Measurements from ENCODE around the gene SFSWAP.
"Not testable (repeated sequence)": the region's sequence is repeated elsewhere in the genome, so short reads cannot be mapped to it uniquely, and the experiment has no call there.

SFSWAP gene

GRCh38 chr12:131706709-131707108, 4.2 kb upstream of the SFSWAP start:
- not testable (repeated sequence) for H3K36me3 ChIP-seq (ENCODE audit: control insufficient read depth in 1 of 2, insufficient read depth in 2 of 2, low read length in 2 of 2); H3K27me3 ChIP-seq (ENCODE audit: low read depth, low read length); H3K4me3 ChIP-seq (ENCODE audit: low read depth in 1 of 2, low read length in 2 of 2); H3K27ac ChIP-seq (ENCODE audit: low read length)
- peaks cover 0 to 10% of the 10 kb centered on the region in 2 donors for H3K4me1 ChIP-seq (ENCODE audit: control insufficient read depth in 1 of 2, insufficient read depth in 2 of 2, low read length in 2 of 2)
- H3K9me3 ChIP-seq (ENCODE audit: control insufficient read depth in 1 of 2, low read length in 2 of 2) = peaks cover 0 to 17% of the 10 kb centered on the region in 2 donors

- Histone ChIP-seq H3K4me1 (ENCODE audit: control insufficient read depth in 1 of 2, insufficient read depth in 2 of 2, low read length in 2 of 2) (peaks cover 5 to 27% of the 10 kb centered on the region in 2 donors), H3K9me3 (ENCODE audit: control insufficient read depth in 1 of 2, low read length in 2 of 2) (peaks cover 0 to 6% of the 10 kb centered on the region in 2 donors), H3K27me3 (ENCODE audit: low read depth, low read length) (no peaks in the 10 kb centered on the region), H3K4me3 (ENCODE audit: low read depth in 1 of 2, low read length in 2 of 2) (no peak overlapping the region), H3K27ac (ENCODE audit: low read length) (no peak overlapping the region), H3K36me3 (ENCODE audit: control insufficient read depth in 1 of 2, insufficient read depth in 2 of 2, low read length in 2 of 2) (peaks cover 4% of the 10 kb centered on the region in 2 donors)
Observed at GRCh38 chr12:131709226-131709625, 1.7 kb upstream of the SFSWAP start.

- Histone ChIP-seq H3K36me3 (ENCODE audit: control insufficient read depth in 1 of 2, insufficient read depth in 2 of 2, low read length in 2 of 2) (peaks cover 25 to 29% of the 10 kb centered on the region in 2 donors), H3K27ac (ENCODE audit: low read length) (peak overlapping the region; percentile 95)
Observed at GRCh38 chr12:131711551-131712205, 788 bp downstream of the SFSWAP start.

GRCh38 chr12:131713349-131713748, 2.5 kb downstream of the SFSWAP start:
- Histone ChIP-seq H3K36me3 (ENCODE audit: control insufficient read depth in 1 of 2, insufficient read depth in 2 of 2, low read length in 2 of 2) (peaks cover 34 to 42% of the 10 kb centered on the region in 2 donors), H3K4me1 (ENCODE audit: control insufficient read depth in 1 of 2, insufficient read depth in 2 of 2, low read length in 2 of 2) (peaks cover 5 to 27% of the 10 kb centered on the region in 2 donors), H3K27me3 (ENCODE audit: low read depth, low read length) (no peaks in the 10 kb centered on the region), H3K9me3 (ENCODE audit: control insufficient read depth in 1 of 2, low read length in 2 of 2) (no peaks in the 10 kb centered on the region), H3K4me3 (ENCODE audit: low read depth in 1 of 2, low read length in 2 of 2) (no peak overlapping the region), H3K27ac (ENCODE audit: low read length) (no peak overlapping the region)

More at GRCh38 chr12:131711551-131712205, 788 bp downstream of the SFSWAP start:
- Histone ChIP-seq H3K27me3 (ENCODE audit: low read depth, low read length) (no peaks in the 10 kb centered on the region), H3K9me3 (ENCODE audit: control insufficient read depth in 1 of 2, low read length in 2 of 2) (no peaks in the 10 kb centered on the region), H3K4me3 (ENCODE audit: low read depth in 1 of 2, low read length in 2 of 2) (peak overlapping the region; percentile 97), H3K4me1 (ENCODE audit: control insufficient read depth in 1 of 2, insufficient read depth in 2 of 2, low read length in 2 of 2) (peaks cover 5 to 27% of the 10 kb centered on the region in 2 donors)

- Histone ChIP-seq H3K9me3 (ENCODE audit: control insufficient read depth in 1 of 2, low read length in 2 of 2) (no peaks in the 10 kb centered on the region), H3K4me1 (ENCODE audit: control insufficient read depth in 1 of 2, insufficient read depth in 2 of 2, low read length in 2 of 2) (peaks cover 5 to 27% of the 10 kb centered on the region in 2 donors), H3K4me3 (ENCODE audit: low read depth in 1 of 2, low read length in 2 of 2) (no peak overlapping the region), H3K36me3 (ENCODE audit: control insufficient read depth in 1 of 2, insufficient read depth in 2 of 2, low read length in 2 of 2) (peaks cover 48 to 56% of the 10 kb centered on the region in 2 donors), H3K27ac (ENCODE audit: low read length) (no peak overlapping the region), H3K27me3 (ENCODE audit: low read depth, low read length) (no peaks in the 10 kb centered on the region)
Observed at GRCh38 chr12:131714759-131715158, 3.9 kb downstream of the SFSWAP start.

- no peaks in the 10 kb centered on the region for H3K27me3 ChIP-seq (ENCODE audit: low read depth, low read length)
- no peak overlapping the region for H3K27ac ChIP-seq (ENCODE audit: low read length)
- no peak overlapping the region for H3K4me3 ChIP-seq (ENCODE audit: low read depth in 1 of 2, low read length in 2 of 2)
- H3K36me3 ChIP-seq (ENCODE audit: control insufficient read depth in 1 of 2, insufficient read depth in 2 of 2, low read length in 2 of 2) = peaks cover 63 to 71% of the 10 kb centered on the region in 2 donors
- peaks cover 5 to 20% of the 10 kb centered on the region in 2 donors for H3K4me1 ChIP-seq (ENCODE audit: control insufficient read depth in 1 of 2, insufficient read depth in 2 of 2, low read length in 2 of 2)
- H3K9me3 ChIP-seq (ENCODE audit: control insufficient read depth in 1 of 2, low read length in 2 of 2) = no peaks in the 10 kb centered on the region
Observed at GRCh38 chr12:131716282-131716681, 5.4 kb downstream of the SFSWAP start.

DNA sequence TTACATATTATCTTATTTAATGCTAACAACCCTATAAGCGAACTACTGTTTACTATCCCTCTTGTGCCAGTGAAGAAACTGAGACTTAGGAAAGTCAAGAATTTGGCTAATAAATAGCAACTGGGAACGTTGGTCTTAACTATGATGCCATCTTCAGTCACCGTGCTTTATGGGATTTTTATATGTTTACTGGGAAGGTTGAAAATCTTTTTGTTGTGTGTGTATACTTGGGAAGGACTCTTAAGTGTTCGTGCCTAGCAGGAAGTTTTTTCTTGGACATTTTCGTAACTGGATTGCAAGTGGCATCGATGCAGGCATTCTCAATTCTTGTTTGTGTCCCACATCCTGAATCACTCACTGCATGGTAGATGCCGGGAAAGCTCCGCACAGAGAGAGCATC, 9.4 kb downstream of the SFSWAP start:
- no peaks in the 10 kb centered on the region for H3K27me3 ChIP-seq (ENCODE audit: low read depth, low read length)
- H3K36me3 ChIP-seq (ENCODE audit: control insufficient read depth in 1 of 2, insufficient read depth in 2 of 2, low read length in 2 of 2) = peaks cover 72 to 87% of the 10 kb centered on the region in 2 donors
- no peaks in the 10 kb centered on the region for H3K4me1 ChIP-seq (ENCODE audit: control insufficient read depth in 1 of 2, insufficient read depth in 2 of 2, low read length in 2 of 2)

GRCh38 chr12:131720921-131721320, 10.0 kb downstream of the SFSWAP start:
- Histone ChIP-seq H3K27ac (ENCODE audit: low read length) (no peak overlapping the region), H3K4me3 (ENCODE audit: low read depth in 1 of 2, low read length in 2 of 2) (no peak overlapping the region), H3K4me1 (ENCODE audit: control insufficient read depth in 1 of 2, insufficient read depth in 2 of 2, low read length in 2 of 2) (no peaks in the 10 kb centered on the region), H3K36me3 (ENCODE audit: control insufficient read depth in 1 of 2, insufficient read depth in 2 of 2, low read length in 2 of 2) (peaks cover 71 to 86% of the 10 kb centered on the region in 2 donors), H3K27me3 (ENCODE audit: low read depth, low read length) (no peaks in the 10 kb centered on the region), H3K9me3 (ENCODE audit: control insufficient read depth in 1 of 2, low read length in 2 of 2) (no peaks in the 10 kb centered on the region)

More for the DNA sequence above, 9.4 kb downstream of the SFSWAP start:
- H3K4me3 ChIP-seq (ENCODE audit: low read depth in 1 of 2, low read length in 2 of 2) = no peak overlapping the region
- no peak overlapping the region for H3K27ac ChIP-seq (ENCODE audit: low read length)
- H3K9me3 ChIP-seq (ENCODE audit: control insufficient read depth in 1 of 2, low read length in 2 of 2) = no peaks in the 10 kb centered on the region

- H3K4me3 ChIP-seq (ENCODE audit: low read depth in 1 of 2, low read length in 2 of 2) = no peak overlapping the region
- H3K27me3 ChIP-seq (ENCODE audit: low read depth, low read length) = no peaks in the 10 kb centered on the region
- no peaks in the 10 kb centered on the region for H3K9me3 ChIP-seq (ENCODE audit: control insufficient read depth in 1 of 2, low read length in 2 of 2)
- H3K27ac ChIP-seq (ENCODE audit: low read length) = no peak overlapping the region
- H3K4me1 ChIP-seq (ENCODE audit: control insufficient read depth in 1 of 2, insufficient read depth in 2 of 2, low read length in 2 of 2) = no peaks in the 10 kb centered on the region
- peaks cover 65 to 86% of the 10 kb centered on the region in 2 donors for H3K36me3 ChIP-seq (ENCODE audit: control insufficient read depth in 1 of 2, insufficient read depth in 2 of 2, low read length in 2 of 2)
Observed at GRCh38 chr12:131721548-131721947, 10.7 kb downstream of the SFSWAP start.

GRCh38 chr12:131723532-131723931, 12.6 kb downstream of the SFSWAP start:
- Histone ChIP-seq H3K36me3 (ENCODE audit: control insufficient read depth in 1 of 2, insufficient read depth in 2 of 2, low read length in 2 of 2) (peaks cover 69 to 89% of the 10 kb centered on the region in 2 donors), H3K4me1 (ENCODE audit: control insufficient read depth in 1 of 2, insufficient read depth in 2 of 2, low read length in 2 of 2) (no peaks in the 10 kb centered on the region), H3K27ac (ENCODE audit: low read length) (no peak overlapping the region), H3K9me3 (ENCODE audit: control insufficient read depth in 1 of 2, low read length in 2 of 2) (no peaks in the 10 kb centered on the region), H3K27me3 (ENCODE audit: low read depth, low read length) (no peaks in the 10 kb centered on the region), H3K4me3 (ENCODE audit: low read depth in 1 of 2, low read length in 2 of 2) (no peak overlapping the region)

GRCh38 chr12:131724534-131724933, 13.6 kb downstream of the SFSWAP start:
- H3K4me3 ChIP-seq (ENCODE audit: low read depth in 1 of 2, low read length in 2 of 2) = no peak overlapping the region
- no peaks in the 10 kb centered on the region for H3K27me3 ChIP-seq (ENCODE audit: low read depth, low read length)
- no peak overlapping the region for H3K27ac ChIP-seq (ENCODE audit: low read length)
- H3K4me1 ChIP-seq (ENCODE audit: control insufficient read depth in 1 of 2, insufficient read depth in 2 of 2, low read length in 2 of 2) = no peaks in the 10 kb centered on the region
- H3K36me3 ChIP-seq (ENCODE audit: control insufficient read depth in 1 of 2, insufficient read depth in 2 of 2, low read length in 2 of 2) = peaks cover 69 to 89% of the 10 kb centered on the region in 2 donors
- no peaks in the 10 kb centered on the region for H3K9me3 ChIP-seq (ENCODE audit: control insufficient read depth in 1 of 2, low read length in 2 of 2)

DNA sequence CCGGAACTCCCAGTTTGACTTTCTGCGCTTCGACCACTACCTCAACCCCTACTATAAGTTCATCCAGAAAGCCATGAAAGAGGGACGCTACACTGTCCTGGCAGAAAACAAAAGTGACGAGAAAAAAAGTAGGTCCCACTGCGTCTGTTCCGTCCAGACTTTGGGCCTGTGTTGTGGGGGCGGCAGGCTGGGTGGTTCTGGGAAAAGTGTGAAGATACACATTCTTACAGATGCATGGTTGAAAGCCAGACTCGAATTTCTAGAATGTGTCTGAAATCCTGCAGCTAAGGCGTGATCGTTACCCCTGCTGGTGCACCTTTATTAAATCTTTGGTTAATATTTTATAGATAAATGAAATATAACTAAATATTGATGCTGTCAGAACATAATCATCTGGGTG, 14.6 kb downstream of the SFSWAP start:
- Histone ChIP-seq H3K9me3 (ENCODE audit: control insufficient read depth in 1 of 2, low read length in 2 of 2) (no peaks in the 10 kb centered on the region), H3K4me1 (ENCODE audit: control insufficient read depth in 1 of 2, insufficient read depth in 2 of 2, low read length in 2 of 2) (no peaks in the 10 kb centered on the region), H3K27ac (ENCODE audit: low read length) (no peak overlapping the region), H3K36me3 (ENCODE audit: control insufficient read depth in 1 of 2, insufficient read depth in 2 of 2, low read length in 2 of 2) (peaks cover 69 to 89% of the 10 kb centered on the region in 2 donors), H3K27me3 (ENCODE audit: low read depth, low read length) (no peaks in the 10 kb centered on the region), H3K4me3 (ENCODE audit: low read depth in 1 of 2, low read length in 2 of 2) (no peak overlapping the region)
